ENCODE data around the gene NOP14. TPM values are rescaled to one million over a fixed set of nuclear protein-coding genes. Genes with fewer than 3 reads are reported as not detected.

NOP14 gene
- total RNA-seq, 1 experiment from 2014 or later: 50.1 TPM

GRCh38 chr4:2937146-2937857 lies 25.9 kb downstream of the NOP14 start:
- H3K9me3 Mint-ChIP-seq: no peaks in the 10 kb centered on the region
- no peak overlapping the region for H3K27ac ChIP-seq (ENCODE audit: insufficient read length, low read depth, low read length)

More at GRCh38 chr4:2937146-2937857, 25.9 kb downstream of the NOP14 start:
- H3K79me1 ChIP-seq (ENCODE audit: insufficient read depth, low read depth, low read length, poor library complexity, severe bottlenecking): no peaks in the 10 kb centered on the region
- H2BK5ac ChIP-seq (ENCODE audit: insufficient read length, low read length): no peak overlapping the region
- H2AFZ ChIP-seq (ENCODE audit: low read length): no peak overlapping the region
- Mint-ChIP-seq H3K36me3 (ENCODE audit: insufficient read depth in 1 of 3, low read depth in 3 of 3) (peaks cover 39 to 66% (median 62%) of the 10 kb centered on the region in 3 experiments; a peak in 6 of 7 replicates), H3K4me3 (peak overlapping the region; percentile 50 to 81; a peak in 3 of 5 replicates), H3K27ac (peak overlapping the region in 2 of 3 experiments; percentile 83 to 92; a peak in 4 of 7 replicates), H3K4me1 (peaks cover 28 to 30% of the 10 kb centered on the region in 2 experiments), H3K27me3 (ENCODE audit: low read depth) (no peaks in the 10 kb centered on the region; the same call in 1 of the 2 replicates)
- H2AK5ac ChIP-seq (ENCODE audit: insufficient read length, low read length): no peak overlapping the region
- H3K27me3 ChIP-seq (ENCODE audit: insufficient read depth, low read length): no peaks in the 10 kb centered on the region
- H3K18ac ChIP-seq (ENCODE audit: insufficient read length, low read depth, low read length): no peak overlapping the region
- peak; percentile 46 for DNase-seq
- H2BK12ac ChIP-seq (ENCODE audit: insufficient read length, low read depth, low read length): no peak overlapping the region
- no peak overlapping the region for H3K56ac ChIP-seq (ENCODE audit: insufficient read length, low read depth, low read length)
- H4K5ac ChIP-seq (ENCODE audit: insufficient read length, low read depth, low read length): no peak overlapping the region
- no peaks in the 10 kb centered on the region for H3K9me3 ChIP-seq (ENCODE audit: control insufficient read depth, low read depth, low read length)
- no peaks in the 10 kb centered on the region; the same call in 1 of the 2 replicates for H3K79me2 ChIP-seq (ENCODE audit: insufficient read depth, low read length)
- no peak overlapping the region for H3K23ac ChIP-seq (ENCODE audit: insufficient read length, low read depth, low read length)
- peaks cover 10% of the 10 kb centered on the region for H3K23me2 ChIP-seq (ENCODE audit: insufficient read length, low read depth, low read length, poor library complexity, severe bottlenecking)
- no peak overlapping the region for H3K9ac ChIP-seq (ENCODE audit: extremely low read depth, insufficient read length, low read length)
- H2BK15ac ChIP-seq (ENCODE audit: low read depth, low read length): no peak overlapping the region
- H2BK120ac ChIP-seq (ENCODE audit: low read depth, low read length, poor library complexity, severe bottlenecking): no peak overlapping the region
- H3T11ph ChIP-seq (ENCODE audit: low read length): no peak overlapping the region
- WGBS (ENCODE audit: extremely low coverage, insufficient read length, low lambda C conversion rate): no CpG with 5 or more reads among the region's 23 CpGs
- no peak for TF ChIP-seq CTCF (conservative IDR thresholded peaks at IDR 0.05)
- no peak overlapping the region for H3K4me2 ChIP-seq (ENCODE audit: insufficient read depth, insufficient read length, low read length)
- no peak overlapping the region for H3K14ac ChIP-seq (ENCODE audit: insufficient read depth, low read length)
- no peaks in the 10 kb centered on the region for H3K4me1 ChIP-seq (ENCODE audit: insufficient read depth, low read length)
- H3K4ac ChIP-seq (ENCODE audit: low read depth, low read length): no peak overlapping the region
- H4K20me1 ChIP-seq (ENCODE audit: control insufficient read depth, insufficient read depth, insufficient read length): no peaks in the 10 kb centered on the region
- H4K8ac ChIP-seq (replicated peaks; ENCODE audit: insufficient read length, low read depth, low read length): no peak overlapping the region
- no peak overlapping the region for H2BK20ac ChIP-seq (ENCODE audit: low read depth, low read length, poor library complexity, severe bottlenecking)
- no peak overlapping the region for H4K91ac ChIP-seq (ENCODE audit: insufficient read length, low read depth, low read length)

Data from H9 (cell line).